ENCODE data around the gene THSD7B.

DNA sequence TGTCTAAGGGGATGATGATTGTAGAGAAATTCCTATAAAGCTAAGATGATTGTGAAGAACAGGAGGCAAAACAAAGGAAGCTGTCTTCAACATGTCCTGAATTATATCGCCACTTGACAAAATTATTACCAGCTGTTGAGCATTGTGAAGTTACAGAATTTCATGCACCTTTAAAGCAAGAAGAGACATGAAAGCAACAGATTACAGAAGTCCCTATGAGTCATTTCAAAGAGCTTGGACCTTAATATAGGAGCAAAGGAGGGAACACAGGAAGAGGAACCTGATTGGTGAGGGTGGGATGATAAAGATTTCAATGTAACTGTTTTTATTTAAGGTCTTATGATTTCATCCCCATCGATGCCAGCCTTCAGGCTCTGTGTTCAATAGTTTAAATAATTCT is 672.0 kb downstream of the THSD7B start:
- TF ChIP-seq, protein P1, sequence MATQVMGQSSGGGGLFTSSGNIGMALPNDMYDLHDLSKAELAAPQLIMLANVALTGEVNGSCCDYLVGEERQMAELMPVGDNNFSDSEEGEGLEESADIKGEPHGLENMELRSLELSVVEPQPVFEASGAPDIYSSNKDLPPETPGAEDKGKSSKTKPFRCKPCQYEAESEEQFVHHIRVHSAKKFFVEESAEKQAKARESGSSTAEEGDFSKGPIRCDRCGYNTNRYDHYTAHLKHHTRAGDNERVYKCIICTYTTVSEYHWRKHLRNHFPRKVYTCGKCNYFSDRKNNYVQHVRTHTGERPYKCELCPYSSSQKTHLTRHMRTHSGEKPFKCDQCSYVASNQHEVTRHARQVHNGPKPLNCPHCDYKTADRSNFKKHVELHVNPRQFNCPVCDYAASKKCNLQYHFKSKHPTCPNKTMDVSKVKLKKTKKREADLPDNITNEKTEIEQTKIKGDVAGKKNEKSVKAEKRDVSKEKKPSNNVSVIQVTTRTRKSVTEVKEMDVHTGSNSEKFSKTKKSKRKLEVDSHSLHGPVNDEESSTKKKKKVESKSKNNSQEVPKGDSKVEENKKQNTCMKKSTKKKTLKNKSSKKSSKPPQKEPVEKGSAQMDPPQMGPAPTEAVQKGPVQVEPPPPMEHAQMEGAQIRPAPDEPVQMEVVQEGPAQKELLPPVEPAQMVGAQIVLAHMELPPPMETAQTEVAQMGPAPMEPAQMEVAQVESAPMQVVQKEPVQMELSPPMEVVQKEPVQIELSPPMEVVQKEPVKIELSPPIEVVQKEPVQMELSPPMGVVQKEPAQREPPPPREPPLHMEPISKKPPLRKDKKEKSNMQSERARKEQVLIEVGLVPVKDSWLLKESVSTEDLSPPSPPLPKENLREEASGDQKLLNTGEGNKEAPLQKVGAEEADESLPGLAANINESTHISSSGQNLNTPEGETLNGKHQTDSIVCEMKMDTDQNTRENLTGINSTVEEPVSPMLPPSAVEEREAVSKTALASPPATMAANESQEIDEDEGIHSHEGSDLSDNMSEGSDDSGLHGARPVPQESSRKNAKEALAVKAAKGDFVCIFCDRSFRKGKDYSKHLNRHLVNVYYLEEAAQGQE (IDR thresholded peaks at IDR 0.05; ENCODE audit: low read depth), result no peak
- no peak for TF ChIP-seq CEBPB (IDR thresholded peaks at IDR 0.05)
- no peak for TF ChIP-seq RAD21 (IDR thresholded peaks at IDR 0.05; ENCODE audit: low read depth)
- no peak for TF ChIP-seq TCF12 (IDR thresholded peaks at IDR 0.05; ENCODE audit: low read depth)
- TF ChIP-seq, protein P2, sequence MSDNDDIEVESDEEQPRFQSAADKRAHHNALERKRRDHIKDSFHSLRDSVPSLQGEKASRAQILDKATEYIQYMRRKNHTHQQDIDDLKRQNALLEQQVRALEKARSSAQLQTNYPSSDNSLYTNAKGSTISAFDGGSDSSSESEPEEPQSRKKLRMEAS (IDR thresholded peaks at IDR 0.05), result no peak
- no peak for TF ChIP-seq YY1 (IDR thresholded peaks at IDR 0.05; ENCODE audit: low read depth)
- TF ChIP-seq CREB1 (IDR thresholded peaks at IDR 0.05; ENCODE audit: low read depth), result no peak
- TF ChIP-seq TAF1 (IDR thresholded peaks at IDR 0.05; ENCODE audit: low read depth), result no peak
- no peak for TF ChIP-seq EP300 (IDR thresholded peaks at IDR 0.05; ENCODE audit: borderline replicate concordance)
- no peak for TF ChIP-seq TEAD4 (IDR thresholded peaks at IDR 0.05)
